Ureter (tissue), 1 donor: ENCODE measurements around the gene TCF12. TPM values are rescaled to one million over a fixed set of nuclear protein-coding genes. Genes with fewer than 3 reads are reported as not detected.
A peak's percentile ranks its signal among the peaks of the same experiment; 100 is the strongest.
"Not testable (repeated sequence)": the region's sequence is repeated elsewhere in the genome, so short reads cannot be mapped to it uniquely, and the experiment has no call there.

Experiments
- DNase-seq: peaks from one replicate; pipeline ENCODE4 v3.0.0-alpha.2; 2020; ENCODE audit warnings: low spot score
- total RNA-seq: library from RNA; stranded (reverse); gene quantifications from one replicate; pipeline ENCODE4 v1.2.4, GENCODE V29; 2023
- donor health status: DM: yes; HTN: yes; CAD: no.

Gene TCF12
- total RNA-seq, 1 donor from 2014 or later = 158 TPM

- DNase-seq = no peak
Observed at GRCh38 chr15:56915888-56916287, 2.6 kb upstream of the TCF12 start.

GRCh38 chr15:56916825-56917477, 1.5 kb upstream of the TCF12 start:
- DNase-seq = no peak

- no peak for DNase-seq
Observed at GRCh38 chr15:56917652-56918045, 795 bp upstream of the TCF12 start.

GRCh38 chr15:56919031-56919608, 676 bp downstream of the TCF12 start:
- peak; percentile 50 for DNase-seq

- peak; percentile 48 for DNase-seq
Observed at GRCh38 chr15:56919609-56920366, 1.3 kb downstream of the TCF12 start.

GRCh38 chr15:56920367-56920627, 1.9 kb downstream of the TCF12 start:
- no peak for DNase-seq

GRCh38 chr15:56923174-56923591, 4.7 kb downstream of the TCF12 start:
- DNase-seq = no peak

GRCh38 chr15:56927816-56928215, 9.4 kb downstream of the TCF12 start:
- DNase-seq = no peak

- no peak for DNase-seq
Observed at GRCh38 chr15:56929399-56929798, 11.0 kb downstream of the TCF12 start.

GRCh38 chr15:56929933-56930332, 11.5 kb downstream of the TCF12 start:
- no peak for DNase-seq

- DNase-seq = no peak
Observed at GRCh38 chr15:56930669-56931313, 12.3 kb downstream of the TCF12 start.

GRCh38 chr15:56931639-56932508, 13.4 kb downstream of the TCF12 start:
- DNase-seq = no peak

- not testable (repeated sequence) for DNase-seq
Observed at GRCh38 chr15:56932509-56932868, 14.0 kb downstream of the TCF12 start.

GRCh38 chr15:56933410-56933809, 15.0 kb downstream of the TCF12 start:
- DNase-seq = no peak

- DNase-seq = no peak
Observed at GRCh38 chr15:56933811-56934210, 15.4 kb downstream of the TCF12 start.

GRCh38 chr15:56934269-56934668, 15.8 kb downstream of the TCF12 start:
- no peak for DNase-seq

GRCh38 chr15:56936929-56937328, 18.5 kb downstream of the TCF12 start:
- DNase-seq = no peak

- DNase-seq = no peak
Observed at GRCh38 chr15:56939257-56939656, 20.8 kb downstream of the TCF12 start.

GRCh38 chr15:56940388-56940787, 21.9 kb downstream of the TCF12 start:
- DNase-seq = no peak

- DNase-seq = no peak
Observed at GRCh38 chr15:56942118-56942517, 23.7 kb downstream of the TCF12 start.

GRCh38 chr15:56943403-56943802, 25.0 kb downstream of the TCF12 start:
- DNase-seq = no peak

- no peak for DNase-seq
Observed at GRCh38 chr15:56944485-56944884, 26.0 kb downstream of the TCF12 start.
